H9 (cell line): Measurements from ENCODE around the gene TRAK1. TPM values are rescaled to one million over a fixed set of nuclear protein-coding genes. Genes with fewer than 3 reads are reported as not detected.

Experiments
- DNase-seq: peaks from one replicate; pipeline ENCODE4 v3.0.0-alpha.2; 2017
- H2AFZ ChIP-seq: one replicate; pipeline ENCODE4 v1.6.1; 2013; ENCODE audit warnings: mild to moderate bottlenecking, low read length, control low read depth, moderate library complexity
- H2AK5ac ChIP-seq: 2 replicates; pipeline ENCODE4 v1.6.1; 2013; ENCODE audit warnings: low read length, control low read depth, mixed read lengths; ENCODE audit not compliant: insufficient read length
- H2BK120ac ChIP-seq: one replicate; pipeline ENCODE4 v1.6.1; 2013; ENCODE audit warnings: low read depth, mild to moderate bottlenecking, low read length, control low read depth, inconsistent platforms; ENCODE audit not compliant: poor library complexity, severe bottlenecking
- H2BK12ac ChIP-seq: 2 replicates; pipeline ENCODE4 v1.6.1; 2013; ENCODE audit warnings: low read length, control low read depth, mixed read lengths, low read depth; ENCODE audit not compliant: insufficient read length
- H2BK15ac ChIP-seq: 2 replicates; pipeline ENCODE4 v1.6.1; 2013; ENCODE audit warnings: low read depth, low read length, control low read depth
- H2BK20ac ChIP-seq: one replicate; pipeline ENCODE4 v1.6.1; 2013; ENCODE audit warnings: low read depth, mild to moderate bottlenecking, low read length, control low read depth, inconsistent platforms; ENCODE audit not compliant: poor library complexity, severe bottlenecking
- H2BK5ac ChIP-seq: 2 replicates; pipeline ENCODE4 v1.6.1; 2013; ENCODE audit warnings: low read length, control low read depth, mixed read lengths; ENCODE audit not compliant: insufficient read length
- H3K14ac ChIP-seq: 2 replicates; pipeline ENCODE4 v1.6.1; 2013; ENCODE audit warnings: low read length, control low read depth; ENCODE audit not compliant: insufficient read depth
- H3K18ac ChIP-seq: 2 replicates; pipeline ENCODE4 v1.6.1; 2013; ENCODE audit warnings: low read depth, mild to moderate bottlenecking, mixed read lengths, low read length, control low read depth; ENCODE audit not compliant: insufficient read length
- H3K23ac ChIP-seq: 2 replicates; pipeline ENCODE4 v1.6.1; 2013; ENCODE audit warnings: low read length, control low read depth, mixed read lengths, low read depth; ENCODE audit not compliant: insufficient read length
- H3K23me2 ChIP-seq: 2 replicates; pipeline ENCODE4 v1.6.1; 2013; ENCODE audit warnings: low read depth, mild to moderate bottlenecking, mixed read lengths, low read length, control low read depth; ENCODE audit not compliant: insufficient read length, poor library complexity, severe bottlenecking
- H3K27ac ChIP-seq: 2 replicates; pipeline ENCODE4 v1.5.1; 2013; ENCODE audit warnings: low read length, control low read depth, mixed read lengths, low read depth; ENCODE audit not compliant: insufficient read length
- H3K27me3 ChIP-seq: 2 replicates; pipeline ENCODE4 v1.6.1; 2013; ENCODE audit warnings: low read length, control low read depth, inconsistent platforms; ENCODE audit not compliant: insufficient read depth
- H3K4ac ChIP-seq: 2 replicates; pipeline ENCODE4 v1.6.1; 2013; ENCODE audit warnings: low read depth, mild to moderate bottlenecking, control low read depth, inconsistent platforms, low read length, moderate library complexity
- H3K4me1 ChIP-seq: 2 replicates; pipeline ENCODE4 v1.6.1; 2013; ENCODE audit warnings: low read length, control low read depth, inconsistent platforms; ENCODE audit not compliant: insufficient read depth
- H3K4me2 ChIP-seq: 2 replicates; pipeline ENCODE4 v1.6.1; 2013; ENCODE audit warnings: low read length, control low read depth, mixed read lengths; ENCODE audit not compliant: insufficient read length, insufficient read depth
- H3K56ac ChIP-seq: 2 replicates; pipeline ENCODE4 v1.6.1; 2013; ENCODE audit warnings: low read depth, mild to moderate bottlenecking, mixed read lengths, low read length, control low read depth; ENCODE audit not compliant: insufficient read length
- H3K79me1 ChIP-seq: 2 replicates; pipeline ENCODE4 v1.6.1; 2013; ENCODE audit warnings: low read depth, mild to moderate bottlenecking, moderate library complexity, low read length, control low read depth, inconsistent platforms; ENCODE audit not compliant: insufficient read depth, poor library complexity, severe bottlenecking
- H3K79me2 ChIP-seq: 2 replicates; pipeline ENCODE4 v1.6.1; 2013; ENCODE audit warnings: low read length, control low read depth, inconsistent platforms; ENCODE audit not compliant: insufficient read depth
- H3K9ac ChIP-seq: 2 replicates; pipeline ENCODE4 v1.6.1; 2013; ENCODE audit warnings: low read length, control low read depth, mixed read lengths; ENCODE audit not compliant: insufficient read length; ENCODE audit errors: extremely low read depth
- H3K9me3 ChIP-seq: one replicate; pipeline ENCODE4 v1.6.1; 2013; ENCODE audit warnings: low read depth, low read length, inconsistent platforms; ENCODE audit not compliant: control insufficient read depth
- H3T11ph ChIP-seq: one replicate; pipeline ENCODE4 v1.6.1; 2013; ENCODE audit warnings: mild to moderate bottlenecking, low read length, control low read depth, inconsistent platforms
- H4K20me1 ChIP-seq: one replicate; pipeline ENCODE4 v1.6.1; 2013; ENCODE audit not compliant: control insufficient read depth, insufficient read length, insufficient read depth
- H4K5ac ChIP-seq: 2 replicates; pipeline ENCODE4 v1.6.1; 2013; ENCODE audit warnings: low read depth, mild to moderate bottlenecking, mixed read lengths, low read length, control low read depth; ENCODE audit not compliant: insufficient read length
- H4K8ac ChIP-seq: replicated peaks from 2 replicates; pipeline ENCODE4 v1.6.1; 2013; ENCODE audit warnings: low read length, control low read depth, mixed read lengths, low read depth; ENCODE audit not compliant: insufficient read length
- H4K91ac ChIP-seq: 2 replicates; pipeline ENCODE4 v1.6.1; 2013; ENCODE audit warnings: low read depth, mild to moderate bottlenecking, moderate library complexity, mixed read lengths, low read length, control low read depth; ENCODE audit not compliant: insufficient read length
- H3K27ac Mint-ChIP-seq, 3 experiments: 2 replicates in 2 of 3; 3 replicates in 1 of 3; pipeline ENCODE4 v1.8.0; 2020 to 2021; ENCODE audit warnings: mixed read lengths in 3 of 3, mild to moderate bottlenecking in 1 of 3, moderate library complexity in 1 of 3
- H3K27me3 Mint-ChIP-seq: 2 replicates; pipeline ENCODE4 v1.8.0; 2021; ENCODE audit warnings: low read depth, mild to moderate bottlenecking, moderate library complexity, mixed read lengths
- H3K36me3 Mint-ChIP-seq, 3 experiments: 2 replicates in 2 of 3; 3 replicates in 1 of 3; pipeline ENCODE4 v1.8.0; 2020 to 2021; ENCODE audit warnings: low read depth in 3 of 3, mixed read lengths in 3 of 3; ENCODE audit not compliant: insufficient read depth in 1 of 3
- H3K4me1 Mint-ChIP-seq, 2 experiments: 2 replicates each; pipeline ENCODE4 v1.8.0; 2020; ENCODE audit warnings: mixed read lengths in 2 of 2
- H3K4me3 Mint-ChIP-seq, 2 experiments: 2 replicates in 1 of 2; 3 replicates in 1 of 2; pipeline ENCODE4 v1.8.0; 2020 to 2021; ENCODE audit warnings: mild to moderate bottlenecking in 2 of 2, mixed read lengths in 2 of 2, moderate library complexity in 1 of 2
- H3K9me3 Mint-ChIP-seq, 2 experiments: 2 replicates in 1 of 2; 3 replicates in 1 of 2; pipeline ENCODE4 v1.8.0; 2020; ENCODE audit warnings: mild to moderate bottlenecking in 2 of 2, mixed read lengths in 2 of 2, moderate library complexity in 1 of 2
- WGBS: extraction: QIAGEN DNeasy Blood & Tissue Kit; methylation state at CpG from one replicate; pipeline ENCODE4 v1.1.7; 2013; ENCODE audit warnings: missing lambda C conversion rate, low lambda C conversion rate, mixed read lengths; ENCODE audit not compliant: insufficient read length; ENCODE audit errors: extremely low coverage; 5-methylcytosine and 5-hydroxymethylcytosine counted together
- total RNA-seq: library from RNA; stranded (reverse); gene quantifications from 2 replicates; pipeline ENCODE4 v1.2.1, GENCODE V29; 2021
- TF ChIP-seq, protein P1 (sequence below): fragments of 200-600 bp; sonication (generic); conservative IDR thresholded peaks from 3 replicates; pipeline ENCODE4 v1.8.0; 2021; ENCODE audit warnings: antibody characterized with exemption, mild to moderate bottlenecking

The TRAK1 gene
- total RNA-seq, 1 experiment from 2014 or later = 34.2 TPM

DNA sequence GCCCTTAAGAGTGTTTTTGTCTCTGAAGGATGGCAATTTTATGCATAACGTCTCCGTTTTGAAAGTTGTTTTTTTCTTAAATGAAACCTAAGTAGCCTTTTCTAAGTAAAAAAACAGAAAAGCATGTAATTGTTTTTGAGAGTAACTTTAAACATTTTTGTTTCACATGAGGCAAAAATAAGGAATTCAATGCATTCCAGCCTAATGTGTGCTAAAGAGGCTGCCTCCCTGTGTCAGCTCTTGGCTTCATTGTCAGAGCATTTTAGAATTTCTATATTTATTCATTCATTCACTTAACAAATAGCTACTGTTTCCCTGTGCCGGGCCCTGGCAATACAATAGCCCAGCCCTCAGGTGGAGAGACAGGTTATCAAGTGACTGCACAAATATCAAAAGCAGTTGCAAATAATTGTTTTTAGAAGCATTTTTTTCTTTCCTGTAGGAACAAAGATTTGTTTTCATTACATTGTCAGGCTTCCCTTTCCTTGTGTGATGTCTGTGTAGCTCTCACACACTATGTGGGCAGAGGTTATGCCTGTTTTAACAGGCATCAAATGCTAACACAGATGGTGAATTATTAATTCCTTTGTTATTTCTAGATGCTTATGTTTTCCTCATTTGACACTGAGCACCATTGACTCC, 93.0 kb downstream of the TRAK1 start:
- Histone ChIP-seq H2AK5ac (no peak overlapping the region), H3K4me1 (peaks cover 8% of the 10 kb centered on the region; the same call in 1 of the 2 replicates), H2AFZ (no peak overlapping the region), H3K23me2 (no peaks in the 10 kb centered on the region), H3K79me1 (no peaks in the 10 kb centered on the region), H3K27ac (no peak overlapping the region), H3K56ac (no peak overlapping the region), H3K27me3 (no peaks in the 10 kb centered on the region), H4K91ac (no peak overlapping the region), H2BK15ac (no peak overlapping the region), H4K5ac (no peak overlapping the region), H3K9me3 (no peaks in the 10 kb centered on the region), H3K79me2 (peaks cover 1% of the 10 kb centered on the region; the same call in 1 of the 2 replicates), H3K23ac (no peak overlapping the region), H3K9ac (no peak overlapping the region), H3K4ac (no peak overlapping the region), H3K4me2 (no peak overlapping the region), H2BK12ac (no peak overlapping the region), H2BK5ac (no peak overlapping the region), H3K14ac (no peak overlapping the region), H2BK120ac (no peak overlapping the region), H4K8ac (no peak overlapping the region), H3K18ac (no peak overlapping the region), H2BK20ac (no peak overlapping the region), H3T11ph (no peak overlapping the region), H4K20me1 (no peaks in the 10 kb centered on the region)
- Mint-ChIP-seq H3K36me3 (peaks cover 9 to 30% (median 28%) of the 10 kb centered on the region in 3 experiments; a peak in 6 of 7 replicates), H3K27me3 (no peaks in the 10 kb centered on the region), H3K4me3 (no peak overlapping the region), H3K27ac (peak overlapping the region in 2 of 3 experiments; percentile 22 to 29; a peak in 2 of 7 replicates), H3K9me3 (no peaks in the 10 kb centered on the region), H3K4me1 (peaks cover 19 to 27% of the 10 kb centered on the region in 2 experiments)
- DNase-seq = no peak
- TF ChIP-seq, protein P1, sequence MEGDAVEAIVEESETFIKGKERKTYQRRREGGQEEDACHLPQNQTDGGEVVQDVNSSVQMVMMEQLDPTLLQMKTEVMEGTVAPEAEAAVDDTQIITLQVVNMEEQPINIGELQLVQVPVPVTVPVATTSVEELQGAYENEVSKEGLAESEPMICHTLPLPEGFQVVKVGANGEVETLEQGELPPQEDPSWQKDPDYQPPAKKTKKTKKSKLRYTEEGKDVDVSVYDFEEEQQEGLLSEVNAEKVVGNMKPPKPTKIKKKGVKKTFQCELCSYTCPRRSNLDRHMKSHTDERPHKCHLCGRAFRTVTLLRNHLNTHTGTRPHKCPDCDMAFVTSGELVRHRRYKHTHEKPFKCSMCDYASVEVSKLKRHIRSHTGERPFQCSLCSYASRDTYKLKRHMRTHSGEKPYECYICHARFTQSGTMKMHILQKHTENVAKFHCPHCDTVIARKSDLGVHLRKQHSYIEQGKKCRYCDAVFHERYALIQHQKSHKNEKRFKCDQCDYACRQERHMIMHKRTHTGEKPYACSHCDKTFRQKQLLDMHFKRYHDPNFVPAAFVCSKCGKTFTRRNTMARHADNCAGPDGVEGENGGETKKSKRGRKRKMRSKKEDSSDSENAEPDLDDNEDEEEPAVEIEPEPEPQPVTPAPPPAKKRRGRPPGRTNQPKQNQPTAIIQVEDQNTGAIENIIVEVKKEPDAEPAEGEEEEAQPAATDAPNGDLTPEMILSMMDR = no peak
- WGBS = no CpG with 5 or more reads among the region's 3 CpGs
